Measurements from ENCODE around the gene CAVIN1.

DNA sequence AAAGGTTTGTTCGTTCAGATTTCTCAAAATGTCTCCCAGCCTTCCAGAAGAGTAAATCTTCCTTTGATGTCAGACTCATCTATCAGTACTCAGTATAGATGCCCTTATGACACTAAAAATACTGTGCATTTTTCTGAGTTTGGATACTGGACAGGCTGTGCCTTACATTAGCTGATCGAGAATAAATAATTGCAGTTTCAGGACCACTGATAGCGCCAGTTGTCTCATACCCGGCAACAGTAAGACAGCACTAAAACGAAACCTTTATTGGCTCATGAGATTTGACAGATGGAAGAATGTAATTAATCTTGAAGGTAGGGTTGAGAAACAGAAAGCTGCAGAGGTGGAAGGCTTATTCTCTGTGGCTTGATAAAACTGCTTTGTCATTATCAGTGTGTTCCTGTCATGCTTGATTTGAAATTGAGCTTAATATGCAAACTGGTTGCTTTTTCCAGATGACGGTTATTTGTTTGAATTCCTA, 36.8 kb upstream of the CAVIN1 start:
- TF ChIP-seq CTCF (IDR thresholded peaks at IDR 0.05) (no peak), POLR2AphosphoS5 (IDR thresholded peaks at IDR 0.05) (peak in 1 of 2 donors; percentile 35), POLR2A (IDR thresholded peaks at IDR 0.05; ENCODE audit: low read depth) (no peak), EP300 (IDR thresholded peaks at IDR 0.05) (no peak)
